K562 (cell line): ENCODE measurements around the gene ZFP2. TPM values are rescaled to one million over a fixed set of nuclear protein-coding genes. Genes with fewer than 3 reads are reported as not detected.
"Not testable (repeated sequence)": the region's sequence is repeated elsewhere in the genome, so short reads cannot be mapped to it uniquely, and the experiment has no call there.

Source experiments
- ATAC-seq: fragments of 200-7000 bp; cut with Tn5 transposase; 3 replicates; pipeline ENCODE4 v1.9.1; 2020; ENCODE audit warnings: moderate library complexity
- BruUV-seq: library from RNA; stranded (reverse); fragments of 400-500 nt; replicated peaks from 2 replicates; lab custom pipeline; 2021; lab: Mats Ljungman, UMichigan
- CTCF ChIA-PET: fragments of 300-600 bp; formaldehyde crosslinking; extraction: SDS; loops from one replicate; lab custom pipeline; 2021; ENCODE audit warnings: low intra/inter-chr PET ratio; lab: Yijun Ruan, JAX
- POLR2A ChIA-PET: fragments of 300-600, 350-650 bp; sonication (Branson Sonifier 250); formaldehyde crosslinking; extraction: SDS; loops from one replicate; lab custom pipeline; 2021; ENCODE audit warnings: antibody characterized with exemption, inconsistent platforms; lab: Yijun Ruan, JAX
- DNase-seq, 4 experiments: peaks; one replicate each; pipeline versions ENCODE4 v3.0.0 to v3.0.0-alpha.2; 2011 to 2018; ENCODE audit warnings: low spot score in 3 of 4, mixed read lengths in 3 of 4; ENCODE audit errors: extremely low read depth in 1 of 4
- FAIRE-seq: peaks from 2 replicates; lab custom pipeline; 2011; peaks lifted over from hg19 to GRCh38; lab: Jason Lieb, UNC
- H2AFZ ChIP-seq: 2 replicates; pipeline ENCODE4 v1.6.0; 2011; ENCODE audit warnings: low read depth, low read length, control low read depth, inconsistent platforms
- H3K27ac ChIP-seq: fragments of 200-600 bp; 3 replicates; pipeline ENCODE4 v1.8.0; 2011; ENCODE audit warnings: low read depth, mild to moderate bottlenecking, control low read depth, inconsistent platforms, low read length, moderate library complexity, mixed read lengths; ENCODE audit errors: extremely low read depth
- H3K27me3 ChIP-seq, 2 experiments: fragments of 300-600 bp in 1 of 2; 2 replicates in 1 of 2; 3 replicates in 1 of 2; pipeline versions ENCODE4 v1.6.0 to v1.8.0; 2011; ENCODE audit warnings: inconsistent platforms in 2 of 2, low read length in 2 of 2, mild to moderate bottlenecking in 1 of 2, mixed read lengths in 1 of 2, moderate library complexity in 1 of 2; ENCODE audit not compliant: control insufficient read depth in 2 of 2, insufficient read depth in 2 of 2
- H3K36me3 ChIP-seq: fragments of 300-600 bp; 3 replicates; pipeline ENCODE4 v1.8.0; 2011; ENCODE audit warnings: mild to moderate bottlenecking, low read length, inconsistent platforms; ENCODE audit not compliant: control insufficient read depth, insufficient read depth
- H3K4me1 ChIP-seq, 2 experiments: fragments of 200-600 bp in 1 of 2; replicated peaks in 1 of 2; 2 replicates in 1 of 2; 3 replicates in 1 of 2; pipeline versions ENCODE4 v1.5.1 to v1.8.0; 2011; ENCODE audit warnings: inconsistent platforms in 2 of 2, low read length in 2 of 2, mild to moderate bottlenecking in 1 of 2, mixed read lengths in 1 of 2, moderate library complexity in 1 of 2; ENCODE audit not compliant: control insufficient read depth in 2 of 2, insufficient read depth in 2 of 2
- H3K4me2 ChIP-seq: 2 replicates; pipeline ENCODE4 v1.6.1; 2011; ENCODE audit warnings: low read length, control low read depth, inconsistent platforms, mixed read lengths; ENCODE audit not compliant: insufficient read depth
- H3K4me3 ChIP-seq: fragments of 200-600 bp; sonication (generic), shearing (Covaris generic); 2 replicates; pipeline ENCODE4 v1.5.1; 2016; ENCODE audit warnings: control low read depth, inconsistent platforms
- H3K79me2 ChIP-seq: fragments of 200-600 bp; 3 replicates; pipeline ENCODE4 v1.8.0; 2011; ENCODE audit warnings: low read length, inconsistent platforms; ENCODE audit not compliant: control insufficient read depth, insufficient read depth
- H3K9ac ChIP-seq, 2 experiments: 2 replicates each; pipeline versions ENCODE4 v1.6.0 to v1.6.1; 2011; ENCODE audit warnings: low read depth in 2 of 2, low read length in 2 of 2, control low read depth in 1 of 2, inconsistent platforms in 1 of 2, mild to moderate bottlenecking in 1 of 2, mixed read lengths in 1 of 2; ENCODE audit not compliant: insufficient read depth in 1 of 2
- H3K9me1 ChIP-seq: one replicate; pipeline ENCODE4 v1.6.0; 2011; ENCODE audit warnings: inconsistent platforms, mild to moderate bottlenecking, low read length, moderate library complexity; ENCODE audit not compliant: control insufficient read depth, insufficient read depth
- H3K9me3 ChIP-seq: replicated peaks from 2 replicates; pipeline ENCODE4 v1.5.1; 2011; ENCODE audit warnings: low read depth, low read length, inconsistent platforms; ENCODE audit not compliant: control insufficient read depth, insufficient read depth
- H4K20me1 ChIP-seq: replicated peaks from 2 replicates; pipeline ENCODE4 v1.6.1; 2011; ENCODE audit warnings: low read length, inconsistent platforms, mixed read lengths; ENCODE audit not compliant: control insufficient read depth, insufficient read depth
- EP400 ChIP-seq: fragments of 450-650 bp; IDR thresholded peaks from 2 replicates; pipeline ENCODE4 v1.6.1; 2017; ENCODE audit warnings: antibody characterized with exemption, mild to moderate bottlenecking, moderate library complexity
- HMG20A ChIP-seq: fragments of 450-650 bp; formaldehyde crosslinking; conservative IDR thresholded peaks from 2 replicates; pipeline ENCODE4 v1.4.0; 2020; ENCODE audit warnings: mild to moderate bottlenecking, mixed read lengths
- WGBS: fragments of 100-300 bp; shearing (Covaris generic); methylation state at CpG from one replicate; pipeline ENCODE4 v1.1.6; 2016; ENCODE audit warnings: low coverage, mixed read lengths; ENCODE audit not compliant: insufficient coverage; ENCODE audit errors: missing lambda C conversion rate; 5-methylcytosine and 5-hydroxymethylcytosine counted together
- in situ Hi-C: fragments of 300-500 bp; cut with MboI; formaldehyde crosslinking; loops from 4 replicates; pipeline ENCODE4 v1.15.0; 2018; ENCODE audit warnings: inconsistent platforms, mixed read lengths
- intact Hi-C: fragments of 100-400 bp; cut with micrococcal nuclease; formaldehyde crosslinking; loops from 2 replicates; pipeline ENCODE4 v1.14.2; 2022
- polyA plus RNA-seq, 8 experiments: library from polyadenylated mRNA; depleted of rRNA in 4 of 8; stranded (reverse) in 5 of 8; unstranded in 3 of 8; fragments of >200 nt; fragmentation: Nextera tagmentation in 2 of 8; fragmentation: Illumina TruSeq in 1 of 8; extraction: Ambion mirVana in 2 of 8; extraction: Trizol in 1 of 8; gene quantifications; 2 replicates each; pipeline versions ENCODE4 v1.2.1 to v1.2.3, GENCODE V29; 2011 to 2014; ENCODE audit warnings: inconsistent platforms in 1 of 8, missing spikeins in 1 of 8
- total RNA-seq, 7 experiments: library from RNA; depleted of rRNA in 6 of 7; stranded (reverse); fragments of >200 nt in 6 of 7; fragmentation: Illumina TruSeq in 2 of 7; extraction: Trizol in 2 of 7; gene quantifications; 2 replicates each; pipeline versions ENCODE4 v1.2.1 to v1.2.3, GENCODE V29; 2011 to 2021; ENCODE audit warnings: low replicate concordance in 1 of 7
- TF ChIP-seq, protein P1 (sequence below), 2 experiments: fragments of 200-800 bp in 1 of 2; sonication (Bioruptor generic) in 1 of 2; sonication (generic) in 1 of 2; formaldehyde crosslinking in 1 of 2; IDR thresholded peaks in 1 of 2; conservative IDR thresholded peaks in 1 of 2; 2 replicates each; pipeline versions ENCODE4 v1.5.0 to v1.6.1; 2016 to 2020; ENCODE audit warnings: missing compliant biosample characterization in 1 of 2, missing genetic modification characterization in 1 of 2, missing genetic modification reagents in 1 of 2

ZFP2 gene
- total and polyA plus RNA-seq, 9 of the 15 experiments (the other 6 are each of a cell fraction or from before 2014, with no cell fraction given): 0.07 to 0.13 TPM; not detected in 7

DNA sequence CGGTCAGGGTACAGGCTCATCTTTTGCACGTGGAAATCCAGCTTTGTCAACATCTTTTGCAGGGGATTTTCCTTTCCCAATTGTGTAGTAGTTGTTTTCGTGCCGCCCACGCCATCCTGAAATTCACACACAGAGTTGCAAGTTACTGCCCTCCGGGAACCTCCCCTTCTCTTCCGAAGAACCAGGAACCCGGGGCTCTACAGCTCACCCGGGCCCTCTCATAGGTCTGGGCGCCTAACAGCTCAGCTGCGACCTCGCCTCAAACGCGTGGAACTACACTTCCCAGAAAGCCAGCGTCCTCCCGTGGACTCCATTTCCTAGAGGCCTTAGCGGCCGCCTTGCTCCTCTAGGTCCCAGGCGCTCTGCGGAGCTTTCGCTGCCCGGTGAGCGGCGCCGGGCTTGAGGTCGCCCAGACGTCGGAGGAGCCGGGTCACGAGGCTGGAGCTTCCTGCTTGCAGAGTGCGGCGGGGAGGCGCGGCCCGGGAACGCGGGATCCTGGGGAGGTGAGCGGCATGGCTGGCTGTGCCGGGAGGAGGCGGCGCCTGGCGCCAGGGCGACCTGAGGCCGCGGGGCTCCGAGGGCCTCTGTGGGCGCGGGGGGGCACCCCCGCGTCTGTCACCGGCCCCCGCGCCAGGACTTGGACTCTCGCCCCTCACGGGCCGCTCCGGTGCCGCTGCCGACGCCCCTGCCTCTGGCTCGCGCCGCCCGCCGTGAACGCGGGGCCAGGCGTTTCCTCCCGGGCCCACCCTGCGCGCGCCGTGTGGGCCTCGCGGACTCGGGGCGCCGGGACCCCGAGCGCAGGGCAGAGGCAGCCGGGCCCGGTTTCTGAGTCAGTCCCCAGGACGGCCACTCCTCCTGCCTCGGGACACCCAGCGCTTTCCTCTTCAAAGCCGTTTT lies 35.8 kb upstream of the ZFP2 start, which contains the start of gene ZNF354B (continued):
- TF ChIP-seq, protein P1, sequence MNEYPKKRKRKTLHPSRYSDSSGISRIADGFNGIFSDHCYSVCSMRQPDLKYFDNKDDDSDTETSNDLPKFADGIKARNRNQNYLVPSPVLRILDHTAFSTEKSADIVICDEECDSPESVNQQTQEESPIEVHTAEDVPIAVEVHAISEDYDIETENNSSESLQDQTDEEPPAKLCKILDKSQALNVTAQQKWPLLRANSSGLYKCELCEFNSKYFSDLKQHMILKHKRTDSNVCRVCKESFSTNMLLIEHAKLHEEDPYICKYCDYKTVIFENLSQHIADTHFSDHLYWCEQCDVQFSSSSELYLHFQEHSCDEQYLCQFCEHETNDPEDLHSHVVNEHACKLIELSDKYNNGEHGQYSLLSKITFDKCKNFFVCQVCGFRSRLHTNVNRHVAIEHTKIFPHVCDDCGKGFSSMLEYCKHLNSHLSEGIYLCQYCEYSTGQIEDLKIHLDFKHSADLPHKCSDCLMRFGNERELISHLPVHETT (CRISPR knock-in tag; conservative IDR thresholded peaks at IDR 0.05 in 1 of 2, IDR thresholded peaks at IDR 0.05 in 1 of 2): peak in 1 of 2 experiments; percentile 82; a peak in 2 of 4 replicates
- TF ChIP-seq EP400: peak; percentile 68
- TF ChIP-seq HMG20A (CRISPR knock-in tag): no peak

DNA sequence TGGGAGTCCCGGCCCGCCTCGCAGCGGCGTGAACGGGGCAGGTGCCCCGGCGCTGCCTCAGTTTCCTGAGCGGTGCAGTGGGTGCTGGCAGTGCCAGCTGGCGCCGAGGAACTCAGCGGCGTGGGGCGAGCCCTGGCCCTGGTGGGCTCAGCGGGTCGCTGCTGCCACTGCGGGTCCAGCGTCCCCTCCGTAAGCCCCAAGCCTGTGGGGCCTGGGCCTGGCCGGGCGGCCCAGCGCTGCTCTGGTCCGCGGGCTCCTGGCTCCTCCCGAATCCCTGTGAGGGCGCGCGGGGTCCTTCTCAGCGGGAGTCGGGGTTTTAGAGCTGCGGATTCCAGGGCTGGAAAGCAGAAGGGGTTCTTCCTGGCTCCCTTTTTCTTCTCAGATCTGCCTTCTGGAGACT lies 35.1 kb upstream of the ZFP2 start:
- H2AFZ ChIP-seq, H4K20me1 ChIP-seq, H3K9me3 ChIP-seq, H3K9me1 ChIP-seq, BruUV-seq, H3K27me3 ChIP-seq, CTCF ChIA-PET, DNase-seq, in situ Hi-C loops, intact Hi-C loops, FAIRE-seq, H3K27ac ChIP-seq, POLR2A ChIA-PET: not testable (repeated sequence)
- 0 out of 3 replicates have a peak, but pooled peaks have one; percentile 6 for ATAC-seq
- Histone ChIP-seq H3K36me3 (peaks cover 37% of the 10 kb centered on the region), H3K4me2 (peak overlapping the region; percentile 80; the same call in 1 of the 2 replicates), H3K4me3 (peak overlapping the region; percentile 78), H3K4me1 (peaks cover 11 to 13% of the 10 kb centered on the region in 2 experiments; a peak in 3 of 5 replicates), H3K9ac (peak overlapping the region; percentile 74 to 92; a peak in 3 of 4 replicates), H3K79me2 (peaks cover 15% of the 10 kb centered on the region)
- WGBS: no CpG with 5 or more reads among the region's 31 CpGs
